K562 (cell line): ENCODE results near the gene TULP3. TPM values are rescaled to one million over a fixed set of nuclear protein-coding genes. Genes with fewer than 3 reads are reported as not detected.

Source experiments
- MECOM ChIP-seq: fragments of 250-450 bp; sonication (Bioruptor Pico); IDR thresholded peaks from 2 replicates; pipeline ENCODE4 v1.8.0; 2022; ENCODE audit warnings: inconsistent platforms
- RAD51 ChIP-seq: fragments of 450-650 bp; IDR thresholded peaks from 2 replicates; pipeline ENCODE4 v1.7.1; 2016; ENCODE audit warnings: low read depth, mild to moderate bottlenecking, borderline replicate concordance
- SIN3B ChIP-seq: fragments of 450-650 bp; IDR thresholded peaks from 2 replicates; pipeline ENCODE4 v1.6.1; 2017; ENCODE audit warnings: low read depth, mild to moderate bottlenecking, moderate library complexity
- SMC3 ChIP-seq: conservative IDR thresholded peaks from 2 replicates; pipeline ENCODE4 v1.6.1; 2011; ENCODE audit warnings: low read depth, low read length, improper control_type of control experiment; ENCODE audit not compliant: insufficient read depth
- ZNF445 ChIP-seq: fragments of 250-450 bp; sonication (Bioruptor Pico); IDR thresholded peaks from 2 replicates; pipeline ENCODE4 v1.4.0; 2020; ENCODE audit warnings: low read depth, mild to moderate bottlenecking, moderate library complexity
- polyA plus RNA-seq, 8 experiments: library from polyadenylated mRNA; depleted of rRNA in 4 of 8; stranded (reverse) in 5 of 8; unstranded in 3 of 8; fragments of >200 nt; fragmentation: Nextera tagmentation in 2 of 8; fragmentation: Illumina TruSeq in 1 of 8; extraction: Ambion mirVana in 2 of 8; extraction: Trizol in 1 of 8; gene quantifications; 2 replicates each; pipeline versions ENCODE4 v1.2.1 to v1.2.3, GENCODE V29; 2011 to 2014; ENCODE audit warnings: inconsistent platforms in 1 of 8, missing spikeins in 1 of 8
- total RNA-seq, 7 experiments: library from RNA; depleted of rRNA in 6 of 7; stranded (reverse); fragments of >200 nt in 6 of 7; fragmentation: Illumina TruSeq in 2 of 7; extraction: Trizol in 2 of 7; gene quantifications; 2 replicates each; pipeline versions ENCODE4 v1.2.1 to v1.2.3, GENCODE V29; 2011 to 2021; ENCODE audit warnings: low replicate concordance in 1 of 7
- TF ChIP-seq, protein P1 (sequence below): fragments of 200-600 bp; sonication (generic); IDR thresholded peaks from one replicate; pipeline ENCODE4 v1.6.1; 2012; ENCODE audit warnings: mild to moderate bottlenecking, low read depth, low read length, inconsistent platforms
- TF ChIP-seq, protein P2 (sequence below): fragments of 450-650 bp; formaldehyde crosslinking; IDR thresholded peaks from 2 replicates; pipeline ENCODE4 v1.4.0; 2022; ENCODE audit warnings: missing genetic modification characterization

The TULP3 gene
- total and polyA plus RNA-seq, 9 of the 15 experiments (the other 6 are each of a cell fraction or from before 2014, with no cell fraction given), result 3.6 to 13.3 (median 7.3) TPM

DNA sequence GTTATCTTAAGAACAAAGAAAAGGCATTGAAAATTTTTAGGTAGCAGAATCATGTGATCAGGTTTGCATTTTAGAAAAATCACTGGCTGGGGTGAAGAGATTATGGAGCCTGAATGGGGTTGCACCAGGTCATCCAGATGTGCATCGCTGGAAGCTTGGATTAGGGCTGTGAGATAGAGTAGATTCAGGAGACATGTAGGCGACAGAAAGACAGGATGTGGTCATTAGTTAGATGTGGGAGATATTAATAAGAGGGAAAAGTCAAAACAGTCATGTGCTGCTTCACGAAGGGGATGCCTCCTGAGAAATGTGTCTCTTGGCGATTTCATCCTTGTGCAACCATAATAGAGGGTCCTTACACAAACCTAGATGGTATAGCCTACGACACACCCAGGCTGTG is 93.6 kb downstream of the TULP3 start (continued):
- TF ChIP-seq, protein P1, sequence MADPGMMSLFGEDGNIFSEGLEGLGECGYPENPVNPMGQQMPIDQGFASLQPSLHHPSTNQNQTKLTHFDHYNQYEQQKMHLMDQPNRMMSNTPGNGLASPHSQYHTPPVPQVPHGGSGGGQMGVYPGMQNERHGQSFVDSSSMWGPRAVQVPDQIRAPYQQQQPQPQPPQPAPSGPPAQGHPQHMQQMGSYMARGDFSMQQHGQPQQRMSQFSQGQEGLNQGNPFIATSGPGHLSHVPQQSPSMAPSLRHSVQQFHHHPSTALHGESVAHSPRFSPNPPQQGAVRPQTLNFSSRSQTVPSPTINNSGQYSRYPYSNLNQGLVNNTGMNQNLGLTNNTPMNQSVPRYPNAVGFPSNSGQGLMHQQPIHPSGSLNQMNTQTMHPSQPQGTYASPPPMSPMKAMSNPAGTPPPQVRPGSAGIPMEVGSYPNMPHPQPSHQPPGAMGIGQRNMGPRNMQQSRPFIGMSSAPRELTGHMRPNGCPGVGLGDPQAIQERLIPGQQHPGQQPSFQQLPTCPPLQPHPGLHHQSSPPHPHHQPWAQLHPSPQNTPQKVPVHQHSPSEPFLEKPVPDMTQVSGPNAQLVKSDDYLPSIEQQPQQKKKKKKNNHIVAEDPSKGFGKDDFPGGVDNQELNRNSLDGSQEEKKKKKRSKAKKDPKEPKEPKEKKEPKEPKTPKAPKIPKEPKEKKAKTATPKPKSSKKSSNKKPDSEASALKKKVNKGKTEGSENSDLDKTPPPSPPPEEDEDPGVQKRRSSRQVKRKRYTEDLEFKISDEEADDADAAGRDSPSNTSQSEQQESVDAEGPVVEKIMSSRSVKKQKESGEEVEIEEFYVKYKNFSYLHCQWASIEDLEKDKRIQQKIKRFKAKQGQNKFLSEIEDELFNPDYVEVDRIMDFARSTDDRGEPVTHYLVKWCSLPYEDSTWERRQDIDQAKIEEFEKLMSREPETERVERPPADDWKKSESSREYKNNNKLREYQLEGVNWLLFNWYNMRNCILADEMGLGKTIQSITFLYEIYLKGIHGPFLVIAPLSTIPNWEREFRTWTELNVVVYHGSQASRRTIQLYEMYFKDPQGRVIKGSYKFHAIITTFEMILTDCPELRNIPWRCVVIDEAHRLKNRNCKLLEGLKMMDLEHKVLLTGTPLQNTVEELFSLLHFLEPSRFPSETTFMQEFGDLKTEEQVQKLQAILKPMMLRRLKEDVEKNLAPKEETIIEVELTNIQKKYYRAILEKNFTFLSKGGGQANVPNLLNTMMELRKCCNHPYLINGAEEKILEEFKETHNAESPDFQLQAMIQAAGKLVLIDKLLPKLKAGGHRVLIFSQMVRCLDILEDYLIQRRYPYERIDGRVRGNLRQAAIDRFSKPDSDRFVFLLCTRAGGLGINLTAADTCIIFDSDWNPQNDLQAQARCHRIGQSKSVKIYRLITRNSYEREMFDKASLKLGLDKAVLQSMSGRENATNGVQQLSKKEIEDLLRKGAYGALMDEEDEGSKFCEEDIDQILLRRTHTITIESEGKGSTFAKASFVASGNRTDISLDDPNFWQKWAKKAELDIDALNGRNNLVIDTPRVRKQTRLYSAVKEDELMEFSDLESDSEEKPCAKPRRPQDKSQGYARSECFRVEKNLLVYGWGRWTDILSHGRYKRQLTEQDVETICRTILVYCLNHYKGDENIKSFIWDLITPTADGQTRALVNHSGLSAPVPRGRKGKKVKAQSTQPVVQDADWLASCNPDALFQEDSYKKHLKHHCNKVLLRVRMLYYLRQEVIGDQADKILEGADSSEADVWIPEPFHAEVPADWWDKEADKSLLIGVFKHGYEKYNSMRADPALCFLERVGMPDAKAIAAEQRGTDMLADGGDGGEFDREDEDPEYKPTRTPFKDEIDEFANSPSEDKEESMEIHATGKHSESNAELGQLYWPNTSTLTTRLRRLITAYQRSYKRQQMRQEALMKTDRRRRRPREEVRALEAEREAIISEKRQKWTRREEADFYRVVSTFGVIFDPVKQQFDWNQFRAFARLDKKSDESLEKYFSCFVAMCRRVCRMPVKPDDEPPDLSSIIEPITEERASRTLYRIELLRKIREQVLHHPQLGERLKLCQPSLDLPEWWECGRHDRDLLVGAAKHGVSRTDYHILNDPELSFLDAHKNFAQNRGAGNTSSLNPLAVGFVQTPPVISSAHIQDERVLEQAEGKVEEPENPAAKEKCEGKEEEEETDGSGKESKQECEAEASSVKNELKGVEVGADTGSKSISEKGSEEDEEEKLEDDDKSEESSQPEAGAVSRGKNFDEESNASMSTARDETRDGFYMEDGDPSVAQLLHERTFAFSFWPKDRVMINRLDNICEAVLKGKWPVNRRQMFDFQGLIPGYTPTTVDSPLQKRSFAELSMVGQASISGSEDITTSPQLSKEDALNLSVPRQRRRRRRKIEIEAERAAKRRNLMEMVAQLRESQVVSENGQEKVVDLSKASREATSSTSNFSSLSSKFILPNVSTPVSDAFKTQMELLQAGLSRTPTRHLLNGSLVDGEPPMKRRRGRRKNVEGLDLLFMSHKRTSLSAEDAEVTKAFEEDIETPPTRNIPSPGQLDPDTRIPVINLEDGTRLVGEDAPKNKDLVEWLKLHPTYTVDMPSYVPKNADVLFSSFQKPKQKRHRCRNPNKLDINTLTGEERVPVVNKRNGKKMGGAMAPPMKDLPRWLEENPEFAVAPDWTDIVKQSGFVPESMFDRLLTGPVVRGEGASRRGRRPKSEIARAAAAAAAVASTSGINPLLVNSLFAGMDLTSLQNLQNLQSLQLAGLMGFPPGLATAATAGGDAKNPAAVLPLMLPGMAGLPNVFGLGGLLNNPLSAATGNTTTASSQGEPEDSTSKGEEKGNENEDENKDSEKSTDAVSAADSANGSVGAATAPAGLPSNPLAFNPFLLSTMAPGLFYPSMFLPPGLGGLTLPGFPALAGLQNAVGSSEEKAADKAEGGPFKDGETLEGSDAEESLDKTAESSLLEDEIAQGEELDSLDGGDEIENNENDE, result no peak
- TF ChIP-seq MECOM (CRISPR knock-in tag) (no peak), SIN3B (no peak), ZNF445 (CRISPR knock-in tag) (no peak), SMC3 (no peak), RAD51 (no peak)
- TF ChIP-seq, protein P2, sequence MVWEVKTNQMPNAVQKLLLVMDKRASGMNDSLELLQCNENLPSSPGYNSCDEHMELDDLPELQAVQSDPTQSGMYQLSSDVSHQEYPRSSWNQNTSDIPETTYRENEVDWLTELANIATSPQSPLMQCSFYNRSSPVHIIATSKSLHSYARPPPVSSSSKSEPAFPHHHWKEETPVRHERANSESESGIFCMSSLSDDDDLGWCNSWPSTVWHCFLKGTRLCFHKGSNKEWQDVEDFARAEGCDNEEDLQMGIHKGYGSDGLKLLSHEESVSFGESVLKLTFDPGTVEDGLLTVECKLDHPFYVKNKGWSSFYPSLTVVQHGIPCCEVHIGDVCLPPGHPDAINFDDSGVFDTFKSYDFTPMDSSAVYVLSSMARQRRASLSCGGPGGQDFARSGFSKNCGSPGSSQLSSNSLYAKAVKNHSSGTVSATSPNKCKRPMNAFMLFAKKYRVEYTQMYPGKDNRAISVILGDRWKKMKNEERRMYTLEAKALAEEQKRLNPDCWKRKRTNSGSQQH (CRISPR knock-in tag), result no peak
- TF ChIP-seq, all 486 proteins: peak for 29
